K562 (cell line): ENCODE measurements around the gene NUFIP2. TPM values are rescaled to one million over a fixed set of nuclear protein-coding genes. Genes with fewer than 3 reads are reported as not detected.

ENCODE experiments used
- CREB3 ChIP-seq: fragments of 450-650 bp; conservative IDR thresholded peaks from 2 replicates; pipeline ENCODE4 v1.6.1; 2016; ENCODE audit warnings: missing genetic modification characterization, low read depth, mild to moderate bottlenecking, missing compliant biosample characterization, moderate library complexity
- CTBP1 ChIP-seq: fragments of 450-650 bp; IDR thresholded peaks from 2 replicates; pipeline ENCODE4 v1.6.1; 2016; ENCODE audit warnings: borderline replicate concordance
- MEIS2 ChIP-seq: fragments of 450-650 bp; IDR thresholded peaks from 2 replicates; pipeline ENCODE4 v1.6.1; 2014; ENCODE audit warnings: mild to moderate bottlenecking; ENCODE audit not compliant: partially characterized antibody
- MGA ChIP-seq: fragments of 450-650 bp; IDR thresholded peaks from 2 replicates; pipeline ENCODE4 v1.6.1; 2016; ENCODE audit warnings: mild to moderate bottlenecking, moderate library complexity
- PML ChIP-seq: IDR thresholded peaks from 2 replicates; pipeline ENCODE4 v1.6.1; 2012; ENCODE audit warnings: low read length, inconsistent platforms
- POLR2A ChIP-seq: fragments of 450-650 bp; conservative IDR thresholded peaks from 2 replicates; pipeline ENCODE4 v1.6.1; 2016
- PRDM10 ChIP-seq: fragments of 450-650 bp; IDR thresholded peaks from 2 replicates; pipeline ENCODE4 v1.6.1; 2018; ENCODE audit not compliant: partially characterized antibody
- RAD21 ChIP-seq, 2 experiments: fragments of 250-450 bp in 1 of 2; fragments of 450-650 bp in 1 of 2; sonication (Bioruptor Pico) in 1 of 2; formaldehyde crosslinking in 1 of 2; IDR thresholded peaks in 1 of 2; conservative IDR thresholded peaks in 1 of 2; 2 replicates each; pipeline versions ENCODE4 v1.4.0 to v1.8.0; 2020 to 2022; ENCODE audit warnings: mild to moderate bottlenecking in 2 of 2, moderate library complexity in 1 of 2
- RHOXF2B ChIP-seq: fragments of 250-450 bp; sonication (Bioruptor Pico); conservative IDR thresholded peaks from 2 replicates; pipeline ENCODE4 v1.5.1; 2021
- TAL1 ChIP-seq: fragments of 450-650 bp; IDR thresholded peaks from 2 replicates; pipeline ENCODE4 v1.6.1; 2016; ENCODE audit warnings: mild to moderate bottlenecking
- TCF7L2 ChIP-seq: fragments of 150-350 bp; IDR thresholded peaks from 2 replicates; pipeline ENCODE4 v1.6.1; 2016; ENCODE audit warnings: low read depth, mild to moderate bottlenecking, low read length, moderate library complexity
- ZNF583 ChIP-seq: fragments of 250-450 bp; sonication (Bioruptor Pico); IDR thresholded peaks from 2 replicates; pipeline ENCODE4 v1.4.0; 2020
- polyA plus RNA-seq, 8 experiments: library from polyadenylated mRNA; depleted of rRNA in 4 of 8; stranded (reverse) in 5 of 8; unstranded in 3 of 8; fragments of >200 nt; fragmentation: Nextera tagmentation in 2 of 8; fragmentation: Illumina TruSeq in 1 of 8; extraction: Ambion mirVana in 2 of 8; extraction: Trizol in 1 of 8; gene quantifications; 2 replicates each; pipeline versions ENCODE4 v1.2.1 to v1.2.3, GENCODE V29; 2011 to 2014; ENCODE audit warnings: inconsistent platforms in 1 of 8, missing spikeins in 1 of 8
- total RNA-seq, 7 experiments: library from RNA; depleted of rRNA in 6 of 7; stranded (reverse); fragments of >200 nt in 6 of 7; fragmentation: Illumina TruSeq in 2 of 7; extraction: Trizol in 2 of 7; gene quantifications; 2 replicates each; pipeline versions ENCODE4 v1.2.1 to v1.2.3, GENCODE V29; 2011 to 2021; ENCODE audit warnings: low replicate concordance in 1 of 7

NUFIP2 gene
- total and polyA plus RNA-seq, 9 of the 15 experiments (the other 6 are each of a cell fraction or from before 2014, with no cell fraction given): 4.9 to 40.7 (median 18.5) TPM

- TF ChIP-seq MGA: peak; percentile 73
- no peak for TF ChIP-seq CREB3 (tag)
- TF ChIP-seq ZNF583 (CRISPR knock-in tag): no peak
- peak; percentile 81; the same call in 1 of the 2 replicates for TF ChIP-seq CTBP1
- TF ChIP-seq PML: peak; percentile 90
- TF ChIP-seq RAD21 (CRISPR knock-in tag; conservative IDR thresholded peaks at IDR 0.05 in 1 of 2, IDR thresholded peaks at IDR 0.05 in 1 of 2): 0 out of 4 replicates have a peak, but pooled peaks of 1 of the 2 experiments have one; percentile 13
- peak; percentile 48 for TF ChIP-seq MEIS2
- TF ChIP-seq POLR2A: peak; percentile 99
- no peak for TF ChIP-seq TAL1
- TF ChIP-seq TCF7L2: no peak
- TF ChIP-seq PRDM10: peak; percentile 44
- no peak for TF ChIP-seq RHOXF2B (CRISPR knock-in tag)
These were observed at the start of gene NUFIP2 (continued) for GRCh38 chr17:29293890-29294579.
